Measurements from ENCODE around the gene AKTIP.

The AKTIP gene

GRCh38 chr16:53478965-53479364, 24.0 kb downstream of the AKTIP start:
- no peak for DNase-seq (ENCODE audit: low read depth)

GRCh38 chr16:53476867-53477266, 26.1 kb downstream of the AKTIP start:
- no peak for DNase-seq (ENCODE audit: low read depth)

- DNase-seq (ENCODE audit: low read depth) = no peak
Measured at GRCh38 chr16:53465606-53466280, 37.3 kb downstream of the AKTIP start.

- no peak for DNase-seq (ENCODE audit: low read depth)
Measured at GRCh38 chr16:53458635-53459034, 44.4 kb downstream of the AKTIP start.

- peak; percentile 64 for DNase-seq (ENCODE audit: low read depth)
Measured at GRCh38 chr16:53457670-53458069, 45.3 kb downstream of the AKTIP start.

- DNase-seq (ENCODE audit: low read depth) = no peak
Measured at GRCh38 chr16:53456625-53457024, 46.4 kb downstream of the AKTIP start.

GRCh38 chr16:53453928-53454327, 49.1 kb downstream of the AKTIP start:
- no peak for DNase-seq (ENCODE audit: low read depth)

GRCh38 chr16:53449816-53450517, 53.0 kb downstream of the AKTIP start:
- DNase-seq (ENCODE audit: low read depth) = no peak

GRCh38 chr16:53446090-53446489, 56.9 kb downstream of the AKTIP start:
- no peak for DNase-seq (ENCODE audit: low read depth)

GRCh38 chr16:53445534-53445933, 57.5 kb downstream of the AKTIP start:
- DNase-seq (ENCODE audit: low read depth) = no peak
